OCI-LY1 (cell line): Measurements from ENCODE around the gene ADGRL1.
A peak's percentile ranks its signal among the peaks of the same experiment; 100 is the strongest.
"Not testable (repeated sequence)": the region's sequence is repeated elsewhere in the genome, so short reads cannot be mapped to it uniquely, and the experiment has no call there.

Source experiments
- H2AFZ ChIP-seq: fragments of 200-600 bp; sonication (generic), shearing (Covaris generic); 2 replicates; pipeline ENCODE4 v1.6.0; 2014; ENCODE audit warnings: antibody characterized with exemption, mild to moderate bottlenecking, low read length
- H3F3A ChIP-seq: fragments of 200-600 bp; sonication (generic), shearing (Covaris generic); 2 replicates; pipeline ENCODE4 v1.6.0; 2014; ENCODE audit warnings: mild to moderate bottlenecking, antibody characterized with exemption, low read length, moderate library complexity; ENCODE audit not compliant: insufficient read depth
- H3K27ac ChIP-seq: fragments of 200-600 bp; sonication (generic); 2 replicates; pipeline ENCODE4 v1.5.1; 2014; ENCODE audit warnings: low read length, mixed run types, mild to moderate bottlenecking, low read depth; ENCODE audit not compliant: poor library complexity, severe bottlenecking
- H3K27me3 ChIP-seq: fragments of 200-600 bp; sonication (generic); 2 replicates; pipeline ENCODE4 v1.6.0; 2014; ENCODE audit warnings: antibody characterized with exemption, mild to moderate bottlenecking, low read length, moderate library complexity; ENCODE audit not compliant: insufficient read depth
- H3K36me3 ChIP-seq: fragments of 200-600 bp; sonication (generic); 2 replicates; pipeline ENCODE4 v1.6.1; 2014; ENCODE audit warnings: mild to moderate bottlenecking, antibody characterized with exemption, low read length, moderate library complexity, mixed read lengths; ENCODE audit not compliant: insufficient read depth
- H3K4me1 ChIP-seq: fragments of 200-600 bp; sonication (generic); 2 replicates; pipeline ENCODE4 v1.5.1; 2014; ENCODE audit warnings: mild to moderate bottlenecking, low read length, moderate library complexity; ENCODE audit not compliant: insufficient read depth, severe bottlenecking
- H3K4me2 ChIP-seq: fragments of 200-600 bp; sonication (generic), shearing (Covaris generic); 2 replicates; pipeline ENCODE4 v1.6.1; 2014; ENCODE audit warnings: low read length
- H3K4me3 ChIP-seq: fragments of 200-600 bp; sonication (generic); 2 replicates; pipeline ENCODE4 v1.5.1; 2014; ENCODE audit warnings: low read length, low read depth, mild to moderate bottlenecking, mixed read lengths; ENCODE audit not compliant: poor library complexity, severe bottlenecking
- H3K79me2 ChIP-seq: fragments of 200-600 bp; shearing (Covaris generic); 2 replicates; pipeline ENCODE4 v1.6.1; 2016; ENCODE audit warnings: mixed run types, low read length, mixed read lengths; ENCODE audit not compliant: insufficient read depth
- H3K9ac ChIP-seq: fragments of 200-600 bp; sonication (generic), shearing (Covaris generic); 2 replicates; pipeline ENCODE4 v1.6.1; 2014; ENCODE audit warnings: mild to moderate bottlenecking, low read length, mixed read lengths
- H3K9me2 ChIP-seq: fragments of 200-600 bp; sonication (generic), shearing (Covaris generic); 2 replicates; pipeline ENCODE4 v1.6.1; 2014; ENCODE audit warnings: low read depth, mild to moderate bottlenecking, low read length, mixed read lengths
- H3K9me3 ChIP-seq: fragments of 200-600 bp; shearing (Covaris generic); 2 replicates; pipeline ENCODE4 v1.6.1; 2014; ENCODE audit warnings: low read length, mixed read lengths
- H4K20me1 ChIP-seq: fragments of 200-600 bp; sonication (generic), shearing (Covaris generic); 2 replicates; pipeline ENCODE4 v1.6.0; 2016; ENCODE audit warnings: mild to moderate bottlenecking, low read length; ENCODE audit not compliant: insufficient read depth
- CTCF ChIP-seq: fragments of 200-600 bp; sonication (generic), shearing (Covaris generic); IDR thresholded peaks from 2 replicates; pipeline ENCODE4 v1.5.1; 2017; ENCODE audit warnings: mild to moderate bottlenecking, antibody characterized with exemption, low read length, moderate library complexity, mixed read lengths
- EZH2 ChIP-seq: fragments of 200-600 bp; sonication (generic), shearing (Covaris generic); IDR thresholded peaks from 2 replicates; pipeline ENCODE4 v1.8.0; 2017; ENCODE audit warnings: borderline replicate concordance, mixed run types, mild to moderate bottlenecking, antibody characterized with exemption, low read length, moderate library complexity, mixed read lengths

Gene ADGRL1

GRCh38 chr19:14200147-14200841 lies 5.7 kb downstream of the ADGRL1 start:
- H3K9me2 ChIP-seq, H3K36me3 ChIP-seq, H3K79me2 ChIP-seq, H4K20me1 ChIP-seq, H3K27ac ChIP-seq, H3K27me3 ChIP-seq, H3K4me2 ChIP-seq, H3F3A ChIP-seq, H3K4me1 ChIP-seq, H3K9ac ChIP-seq, H2AFZ ChIP-seq, H3K9me3 ChIP-seq, H3K4me3 ChIP-seq: not testable (repeated sequence)
- peak; percentile 65 for TF ChIP-seq CTCF

GRCh38 chr19:14198384-14199376 lies 7.3 kb downstream of the ADGRL1 start:
- Histone ChIP-seq H3K36me3 (no peaks in the 10 kb centered on the region), H3K9me2 (no peaks in the 10 kb centered on the region), H3K27me3 (no peaks in the 10 kb centered on the region), H3K79me2 (no peaks in the 10 kb centered on the region), H4K20me1 (no peaks in the 10 kb centered on the region), H2AFZ (no peak overlapping the region), H3K4me2 (no peak overlapping the region), H3K27ac (no peak overlapping the region), H3K9ac (no peak overlapping the region), H3K4me3 (no peak overlapping the region), H3K9me3 (no peaks in the 10 kb centered on the region), H3K4me1 (no peaks in the 10 kb centered on the region), H3F3A (no peaks in the 10 kb centered on the region)
- TF ChIP-seq EZH2 (no peak), CTCF (peak; percentile 15; the same call in 1 of the 2 replicates)

- no peaks in the 10 kb centered on the region for H3K27me3 ChIP-seq
- H3K27ac ChIP-seq, result no peak overlapping the region
- H4K20me1 ChIP-seq, result no peaks in the 10 kb centered on the region
- no peak overlapping the region for H3K4me2 ChIP-seq
- no peaks in the 10 kb centered on the region for H3F3A ChIP-seq
- no peak overlapping the region for H3K9ac ChIP-seq
- TF ChIP-seq CTCF, result no peak
- TF ChIP-seq EZH2, result no peak
- no peaks in the 10 kb centered on the region for H3K4me1 ChIP-seq
- no peak overlapping the region for H3K4me3 ChIP-seq
- no peaks in the 10 kb centered on the region for H3K79me2 ChIP-seq
- H3K9me3 ChIP-seq, result no peaks in the 10 kb centered on the region
- H3K9me2 ChIP-seq, result no peaks in the 10 kb centered on the region
- no peak overlapping the region for H2AFZ ChIP-seq
- no peaks in the 10 kb centered on the region for H3K36me3 ChIP-seq
These were observed 8.1 kb downstream of the ADGRL1 start for GRCh38 chr19:14197882-14198281.

- not testable (repeated sequence) for H3K9me3 ChIP-seq, H3F3A ChIP-seq, H3K9me2 ChIP-seq, H3K9ac ChIP-seq, H3K4me2 ChIP-seq, H3K4me3 ChIP-seq, H3K27ac ChIP-seq, H3K4me1 ChIP-seq, H2AFZ ChIP-seq, H4K20me1 ChIP-seq, H3K36me3 ChIP-seq, H3K27me3 ChIP-seq, H3K79me2 ChIP-seq
These were observed 8.7 kb downstream of the ADGRL1 start for GRCh38 chr19:14197288-14197687.
